Thyroid gland (tissue), 4 donors: ENCODE results near the gene SUSD5.

Source experiments
- CTCF ChIP-seq, 6 experiments: fragments of 200-600 bp in 3 of 6; fragments of 450-650 bp in 3 of 6; sonication (generic) in 3 of 6; IDR thresholded peaks; one replicate each; pipeline ENCODE4 v1.5.1; 2016 to 2019; ENCODE audit warnings: antibody characterized with exemption in 6 of 6, mild to moderate bottlenecking in 2 of 6, inconsistent platforms in 1 of 6, moderate library complexity in 1 of 6
- POLR2A ChIP-seq, 2 donors: fragments of 450-650 bp; IDR thresholded peaks; one replicate each; pipeline ENCODE4 v1.6.1; 2017; ENCODE audit warnings: antibody characterized with exemption in 2 of 2, mild to moderate bottlenecking in 2 of 2, moderate library complexity in 1 of 2

- TF ChIP-seq CTCF (IDR thresholded peaks at IDR 0.05) (no peak), POLR2A (IDR thresholded peaks at IDR 0.05) (no peak)
Observed at GRCh38 chr3:33124638-33125037, 94.0 kb downstream of the SUSD5 start.
